ENCODE measurements around the gene POU3F1.
A peak's percentile ranks its signal among the peaks of the same experiment; 100 is the strongest.

Gene POU3F1

GRCh38 chr1:38074302-38074677, 27.7 kb upstream of the POU3F1 start:
- H2AK5ac ChIP-seq (ENCODE audit: low read length, severe bottlenecking) = no peak overlapping the region

GRCh38 chr1:38073534-38074301, 27.1 kb upstream of the POU3F1 start:
- H3K14ac ChIP-seq (ENCODE audit: low read length in 2 of 2) = no peak overlapping the region
- no peak overlapping the region for H3K18ac ChIP-seq (ENCODE audit: low read depth in 1 of 2, low read length in 2 of 2)
- no peak overlapping the region for H3K9ac ChIP-seq (ENCODE audit: low read length)
- no peaks in the 10 kb centered on the region for H3K36me3 ChIP-seq (ENCODE audit: control insufficient read depth in 1 of 2, insufficient read depth in 2 of 2, low read depth in 1 of 2, low read length in 2 of 2)
- peaks cover 66 to 80% of the 10 kb centered on the region in 2 experiments for H3K27me3 ChIP-seq (ENCODE audit: control insufficient read depth in 1 of 2, insufficient read depth in 1 of 2, low read length in 2 of 2)
- no peaks in the 10 kb centered on the region for H3K79me1 ChIP-seq (replicated peaks; ENCODE audit: low read length, poor library complexity, severe bottlenecking)
- H3K4me1 ChIP-seq (ENCODE audit: control insufficient read depth, insufficient read depth, low read depth, low read length) = peaks cover 5% of the 10 kb centered on the region
- H2AFZ ChIP-seq (ENCODE audit: low read depth, low read length) = no peak overlapping the region
- H2BK15ac ChIP-seq (ENCODE audit: low read depth, poor library complexity, severe bottlenecking) = no peak overlapping the region
- no peak overlapping the region for H3K27ac ChIP-seq (ENCODE audit: low read length, poor library complexity, severe bottlenecking)
- H3K23ac ChIP-seq (ENCODE audit: low read length in 2 of 2) = no peak overlapping the region
- no peak overlapping the region for H4K8ac ChIP-seq (ENCODE audit: low read length)
- H3K4me2 ChIP-seq (ENCODE audit: low read length, poor library complexity, severe bottlenecking) = no peak overlapping the region
- no peaks in the 10 kb centered on the region for H3K9me3 ChIP-seq (ENCODE audit: control insufficient read depth, low read length)
- 62% methylated on average over 8 of the region's 9 CpGs for WGBS
- H3K4me3 ChIP-seq (ENCODE audit: insufficient read depth in 1 of 2, low read depth in 1 of 2, low read length in 2 of 2) = no peak overlapping the region
- H3K4ac ChIP-seq (ENCODE audit: low read depth in 1 of 2, low read length in 2 of 2) = no peak overlapping the region
- no peak overlapping the region for H2AK5ac ChIP-seq (ENCODE audit: low read length, severe bottlenecking)
- H4K91ac ChIP-seq (ENCODE audit: low read length) = no peak overlapping the region
- no peak overlapping the region for H2BK120ac ChIP-seq (ENCODE audit: low read depth, low read length)
- no peak overlapping the region for H2BK5ac ChIP-seq (ENCODE audit: low read depth, low read length, poor library complexity, severe bottlenecking)
- no peak overlapping the region for H2BK12ac ChIP-seq (ENCODE audit: low read length in 2 of 2)
- no peak for DNase-seq

More at GRCh38 chr1:38074302-38074677, 27.7 kb upstream of the POU3F1 start:
- H3K27me3 ChIP-seq (ENCODE audit: control insufficient read depth in 1 of 2, insufficient read depth in 1 of 2, low read length in 2 of 2) = peaks cover 62 to 74% of the 10 kb centered on the region in 2 experiments
- peaks cover 5% of the 10 kb centered on the region for H3K4me1 ChIP-seq (ENCODE audit: control insufficient read depth, insufficient read depth, low read depth, low read length)
- H3K4me3 ChIP-seq (ENCODE audit: insufficient read depth in 1 of 2, low read depth in 1 of 2, low read length in 2 of 2) = no peak overlapping the region
- H3K14ac ChIP-seq (ENCODE audit: low read length in 2 of 2) = no peak overlapping the region
- no peaks in the 10 kb centered on the region for H3K9me3 ChIP-seq (ENCODE audit: control insufficient read depth, low read length)
- H3K27ac ChIP-seq (ENCODE audit: low read length, poor library complexity, severe bottlenecking) = no peak overlapping the region
- H2BK12ac ChIP-seq (ENCODE audit: low read length in 2 of 2) = no peak overlapping the region
- no peaks in the 10 kb centered on the region for H3K36me3 ChIP-seq (ENCODE audit: control insufficient read depth in 1 of 2, insufficient read depth in 2 of 2, low read depth in 1 of 2, low read length in 2 of 2)
- no peak overlapping the region for H3K4ac ChIP-seq (ENCODE audit: low read depth in 1 of 2, low read length in 2 of 2)
- H2BK15ac ChIP-seq (ENCODE audit: low read depth, poor library complexity, severe bottlenecking) = no peak overlapping the region
- no peaks in the 10 kb centered on the region for H3K79me1 ChIP-seq (replicated peaks; ENCODE audit: low read length, poor library complexity, severe bottlenecking)
- H3K9ac ChIP-seq (ENCODE audit: low read length) = no peak overlapping the region
- H3K23ac ChIP-seq (ENCODE audit: low read length in 2 of 2) = no peak overlapping the region
- no peak overlapping the region for H4K91ac ChIP-seq (ENCODE audit: low read length)
- no peak overlapping the region for H2AFZ ChIP-seq (ENCODE audit: low read depth, low read length)
- 73% methylated on average over 4 of the region's 4 CpGs for WGBS
- no peak overlapping the region for H2BK120ac ChIP-seq (ENCODE audit: low read depth, low read length)
- H2BK5ac ChIP-seq (ENCODE audit: low read depth, low read length, poor library complexity, severe bottlenecking) = no peak overlapping the region
- no peak overlapping the region for H4K8ac ChIP-seq (ENCODE audit: low read length)
- no peak for DNase-seq
- H3K18ac ChIP-seq (ENCODE audit: low read depth in 1 of 2, low read length in 2 of 2) = no peak overlapping the region
- H3K4me2 ChIP-seq (ENCODE audit: low read length, poor library complexity, severe bottlenecking) = no peak overlapping the region

- whole genome bisulfite sequencing = 100% methylated on average over 1 of the region's 2 CpGs
- Histone ChIP-seq H3K36me3 (ENCODE audit: control insufficient read depth in 1 of 2, insufficient read depth in 2 of 2, low read depth in 1 of 2, low read length in 2 of 2) (no peaks in the 10 kb centered on the region), H3K4me1 (ENCODE audit: control insufficient read depth, insufficient read depth, low read depth, low read length) (peaks cover 7% of the 10 kb centered on the region), H3K27ac (ENCODE audit: low read length, poor library complexity, severe bottlenecking) (no peak overlapping the region), H2AFZ (ENCODE audit: low read depth, low read length) (no peak overlapping the region), H2BK15ac (ENCODE audit: low read depth, poor library complexity, severe bottlenecking) (no peak overlapping the region), H3K23ac (ENCODE audit: low read length in 2 of 2) (no peak overlapping the region), H2AK5ac (ENCODE audit: low read length, severe bottlenecking) (no peak overlapping the region), H3K18ac (ENCODE audit: low read depth in 1 of 2, low read length in 2 of 2) (no peak overlapping the region), H3K4me2 (ENCODE audit: low read length, poor library complexity, severe bottlenecking) (no peak overlapping the region), H3K4me3 (ENCODE audit: insufficient read depth in 1 of 2, low read depth in 1 of 2, low read length in 2 of 2) (no peak overlapping the region), H3K9ac (ENCODE audit: low read length) (no peak overlapping the region), H4K8ac (ENCODE audit: low read length) (no peak overlapping the region), H3K27me3 (ENCODE audit: control insufficient read depth in 1 of 2, insufficient read depth in 1 of 2, low read length in 2 of 2) (peaks cover 74 to 89% of the 10 kb centered on the region in 2 experiments), H2BK120ac (ENCODE audit: low read depth, low read length) (no peak overlapping the region), H3K14ac (ENCODE audit: low read length in 2 of 2) (no peak overlapping the region), H3K4ac (ENCODE audit: low read depth in 1 of 2, low read length in 2 of 2) (no peak overlapping the region), H2BK12ac (ENCODE audit: low read length in 2 of 2) (no peak overlapping the region), H3K9me3 (ENCODE audit: control insufficient read depth, low read length) (no peaks in the 10 kb centered on the region), H2BK5ac (ENCODE audit: low read depth, low read length, poor library complexity, severe bottlenecking) (no peak overlapping the region), H4K91ac (ENCODE audit: low read length) (no peak overlapping the region), H3K79me1 (replicated peaks; ENCODE audit: low read length, poor library complexity, severe bottlenecking) (no peaks in the 10 kb centered on the region)
- DNase-seq = no peak
Observed at GRCh38 chr1:38072858-38073257, 26.3 kb upstream of the POU3F1 start.

- H3K14ac ChIP-seq (ENCODE audit: low read length in 2 of 2) = no peak overlapping the region
- no peaks in the 10 kb centered on the region for H3K9me3 ChIP-seq (ENCODE audit: control insufficient read depth, low read length)
- H3K9ac ChIP-seq (ENCODE audit: low read length) = no peak overlapping the region
- H4K8ac ChIP-seq (ENCODE audit: low read length) = no peak overlapping the region
- H3K4me1 ChIP-seq (ENCODE audit: control insufficient read depth, insufficient read depth, low read depth, low read length) = peaks cover 7% of the 10 kb centered on the region
- no peak overlapping the region for H3K18ac ChIP-seq (ENCODE audit: low read depth in 1 of 2, low read length in 2 of 2)
- 67% methylated on average over 9 of the region's 10 CpGs for WGBS
- no peak overlapping the region for H3K4ac ChIP-seq (ENCODE audit: low read depth in 1 of 2, low read length in 2 of 2)
- no peak overlapping the region for H2BK15ac ChIP-seq (ENCODE audit: low read depth, poor library complexity, severe bottlenecking)
- H2BK120ac ChIP-seq (ENCODE audit: low read depth, low read length) = no peak overlapping the region
- no peak overlapping the region for H2BK5ac ChIP-seq (ENCODE audit: low read depth, low read length, poor library complexity, severe bottlenecking)
- H3K4me3 ChIP-seq (ENCODE audit: insufficient read depth in 1 of 2, low read depth in 1 of 2, low read length in 2 of 2) = no peak overlapping the region
- no peak overlapping the region for H2AFZ ChIP-seq (ENCODE audit: low read depth, low read length)
- H3K79me1 ChIP-seq (replicated peaks; ENCODE audit: low read length, poor library complexity, severe bottlenecking) = no peaks in the 10 kb centered on the region
- no peak overlapping the region for H3K27ac ChIP-seq (ENCODE audit: low read length, poor library complexity, severe bottlenecking)
- DNase-seq = peak; percentile 46
- no peak overlapping the region for H3K23ac ChIP-seq (ENCODE audit: low read length in 2 of 2)
- H3K27me3 ChIP-seq (ENCODE audit: control insufficient read depth in 1 of 2, insufficient read depth in 1 of 2, low read length in 2 of 2) = peaks cover 80 to 93% of the 10 kb centered on the region in 2 experiments
- H2AK5ac ChIP-seq (ENCODE audit: low read length, severe bottlenecking) = no peak overlapping the region
- H4K91ac ChIP-seq (ENCODE audit: low read length) = no peak overlapping the region
- H2BK12ac ChIP-seq (ENCODE audit: low read length in 2 of 2) = no peak overlapping the region
- no peaks in the 10 kb centered on the region for H3K36me3 ChIP-seq (ENCODE audit: control insufficient read depth in 1 of 2, insufficient read depth in 2 of 2, low read depth in 1 of 2, low read length in 2 of 2)
- H3K4me2 ChIP-seq (ENCODE audit: low read length, poor library complexity, severe bottlenecking) = no peak overlapping the region
Observed at GRCh38 chr1:38071312-38072256, 25.0 kb upstream of the POU3F1 start.

Data from mesenchymal stem cell (in vitro differentiated cells and primary cell).